Measurements from ENCODE around the gene NDUFV2.

GRCh38 chr18:9100796-9101195 lies 1.7 kb upstream of the NDUFV2 start:
- no peak for TF ChIP-seq POLR2A (IDR thresholded peaks at IDR 0.05)
- TF ChIP-seq, protein P1, sequence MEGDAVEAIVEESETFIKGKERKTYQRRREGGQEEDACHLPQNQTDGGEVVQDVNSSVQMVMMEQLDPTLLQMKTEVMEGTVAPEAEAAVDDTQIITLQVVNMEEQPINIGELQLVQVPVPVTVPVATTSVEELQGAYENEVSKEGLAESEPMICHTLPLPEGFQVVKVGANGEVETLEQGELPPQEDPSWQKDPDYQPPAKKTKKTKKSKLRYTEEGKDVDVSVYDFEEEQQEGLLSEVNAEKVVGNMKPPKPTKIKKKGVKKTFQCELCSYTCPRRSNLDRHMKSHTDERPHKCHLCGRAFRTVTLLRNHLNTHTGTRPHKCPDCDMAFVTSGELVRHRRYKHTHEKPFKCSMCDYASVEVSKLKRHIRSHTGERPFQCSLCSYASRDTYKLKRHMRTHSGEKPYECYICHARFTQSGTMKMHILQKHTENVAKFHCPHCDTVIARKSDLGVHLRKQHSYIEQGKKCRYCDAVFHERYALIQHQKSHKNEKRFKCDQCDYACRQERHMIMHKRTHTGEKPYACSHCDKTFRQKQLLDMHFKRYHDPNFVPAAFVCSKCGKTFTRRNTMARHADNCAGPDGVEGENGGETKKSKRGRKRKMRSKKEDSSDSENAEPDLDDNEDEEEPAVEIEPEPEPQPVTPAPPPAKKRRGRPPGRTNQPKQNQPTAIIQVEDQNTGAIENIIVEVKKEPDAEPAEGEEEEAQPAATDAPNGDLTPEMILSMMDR (IDR thresholded peaks at IDR 0.05) = no peak
